Neuronal stem cell (in vitro differentiated cells): ENCODE results near the gene PCYT1A.

Source experiments
- DNase-seq: peaks from one replicate; pipeline ENCODE4 v3.0.0-alpha.2; 2013; ENCODE audit warnings: low spot score
- H2AFZ ChIP-seq: one replicate; pipeline ENCODE4 v1.6.1; 2013; ENCODE audit warnings: mild to moderate bottlenecking, low read length, inconsistent platforms
- H2AK5ac ChIP-seq: 2 replicates; pipeline ENCODE4 v1.6.1; 2013; ENCODE audit warnings: low read depth, mild to moderate bottlenecking, inconsistent platforms, low read length, moderate library complexity, mixed read lengths
- H2BK120ac ChIP-seq: 2 replicates; pipeline ENCODE4 v1.6.1; 2013; ENCODE audit warnings: low read depth, mild to moderate bottlenecking, inconsistent platforms, low read length, moderate library complexity, mixed read lengths
- H2BK12ac ChIP-seq: one replicate; pipeline ENCODE4 v1.6.1; 2013; ENCODE audit warnings: low read length, inconsistent platforms
- H2BK15ac ChIP-seq: 2 replicates; pipeline ENCODE4 v1.6.1; 2013; ENCODE audit warnings: mild to moderate bottlenecking, low read length, inconsistent platforms, mixed read lengths
- H2BK5ac ChIP-seq: one replicate; pipeline ENCODE4 v1.6.1; 2013; ENCODE audit warnings: inconsistent platforms, mild to moderate bottlenecking, low read length, moderate library complexity
- H3K14ac ChIP-seq: one replicate; pipeline ENCODE4 v1.6.1; 2013; ENCODE audit warnings: low read length, inconsistent platforms
- H3K18ac ChIP-seq: 2 replicates; pipeline ENCODE4 v1.6.1; 2013; ENCODE audit warnings: low read length, inconsistent platforms
- H3K23ac ChIP-seq: 2 replicates; pipeline ENCODE4 v1.6.1; 2013; ENCODE audit warnings: low read depth, mild to moderate bottlenecking, mixed read lengths, low read length, inconsistent platforms; ENCODE audit not compliant: poor library complexity
- H3K27ac ChIP-seq: replicated peaks from 3 replicates; pipeline ENCODE4 v1.5.1; 2013; ENCODE audit warnings: low read length, inconsistent platforms
- H3K27me3 ChIP-seq, 3 experiments: 2 replicates each; pipeline ENCODE4 v1.6.1; 2013; ENCODE audit warnings: low read length in 3 of 3, mild to moderate bottlenecking in 2 of 3, inconsistent platforms in 1 of 3, low read depth in 1 of 3, mixed read lengths in 1 of 3, moderate library complexity in 1 of 3; ENCODE audit not compliant: control insufficient read depth in 3 of 3, insufficient read depth in 3 of 3
- H3K36me3 ChIP-seq, 2 donors: replicated peaks in 1 of 2; 2 replicates each; pipeline ENCODE4 v1.6.1; 2013; ENCODE audit warnings: low read length in 2 of 2; ENCODE audit not compliant: control insufficient read depth in 2 of 2, insufficient read depth in 2 of 2
- H3K4ac ChIP-seq: 2 replicates; pipeline ENCODE4 v1.6.1; 2013; ENCODE audit warnings: inconsistent platforms, mild to moderate bottlenecking, low read length, moderate library complexity
- H3K4me1 ChIP-seq, 2 donors: 1 replicate in 1 of 2; 2 replicates in 1 of 2; pipeline ENCODE4 v1.6.1; 2013; ENCODE audit warnings: low read length in 2 of 2, low read depth in 1 of 2; ENCODE audit not compliant: control insufficient read depth in 2 of 2, insufficient read depth in 1 of 2
- H3K4me2 ChIP-seq: one replicate; pipeline ENCODE4 v1.6.1; 2013; ENCODE audit warnings: mild to moderate bottlenecking, low read length, inconsistent platforms; ENCODE audit not compliant: insufficient read depth, poor library complexity, severe bottlenecking
- H3K4me3 ChIP-seq, 2 donors: 2 replicates each; pipeline ENCODE4 v1.5.1; 2013; ENCODE audit warnings: low read length in 2 of 2, mild to moderate bottlenecking in 2 of 2, inconsistent platforms in 1 of 2, moderate library complexity in 1 of 2
- H3K79me1 ChIP-seq: one replicate; pipeline ENCODE4 v1.6.1; 2013; ENCODE audit warnings: low read depth, mild to moderate bottlenecking, inconsistent platforms, low read length, moderate library complexity
- H3K9ac ChIP-seq: one replicate; pipeline ENCODE4 v1.6.1; 2013; ENCODE audit warnings: mild to moderate bottlenecking, low read depth, low read length, inconsistent platforms; ENCODE audit not compliant: poor library complexity
- H3K9me3 ChIP-seq, 2 donors: replicated peaks in 1 of 2; 2 replicates each; pipeline versions ENCODE3 to v1.6.1; 2013; ENCODE audit warnings: low read length in 2 of 2, mild to moderate bottlenecking in 2 of 2, inconsistent platforms in 1 of 2, low read depth in 1 of 2, mixed read lengths in 1 of 2, moderate library complexity in 1 of 2; ENCODE audit not compliant: control insufficient read depth in 2 of 2, insufficient read depth in 1 of 2
- H4K8ac ChIP-seq: one replicate; pipeline ENCODE4 v1.6.1; 2013; ENCODE audit warnings: low read depth, mild to moderate bottlenecking, inconsistent platforms, low read length, moderate library complexity
- H4K91ac ChIP-seq: one replicate; pipeline ENCODE4 v1.6.1; 2013; ENCODE audit warnings: low read length, low read depth, mild to moderate bottlenecking, inconsistent platforms; ENCODE audit not compliant: poor library complexity
- WGBS, 2 donors: extraction: QIAGEN DNeasy Blood & Tissue Kit; methylation state at CpG; one replicate each; pipeline ENCODE4 v1.1.7; 2013; ENCODE audit warnings: missing lambda C conversion rate in 2 of 2, mixed read lengths in 1 of 2; ENCODE audit not compliant: insufficient read length in 2 of 2, insufficient replicate concordance in 1 of 2; ENCODE audit errors: extremely low coverage in 2 of 2; 5-methylcytosine and 5-hydroxymethylcytosine counted together

Gene PCYT1A

GRCh38 chr3:196220587-196220986 lies 66.9 kb downstream of the PCYT1A start:
- no peaks in the 10 kb centered on the region for H3K9me3 ChIP-seq
- no peaks in the 10 kb centered on the region for H3K36me3 ChIP-seq
- H3K23ac ChIP-seq = no peak overlapping the region
- no peak for DNase-seq
- H3K4me1 ChIP-seq = peaks cover 9 to 15% of the 10 kb centered on the region in 2 donors
- H2BK15ac ChIP-seq = no peak overlapping the region
- no peak overlapping the region for H3K14ac ChIP-seq
- H2BK12ac ChIP-seq = no peak overlapping the region
- H3K4ac ChIP-seq = no peak overlapping the region
- H2BK5ac ChIP-seq = no peak overlapping the region
- no peak overlapping the region for H3K9ac ChIP-seq
- H3K18ac ChIP-seq = no peak overlapping the region
- no peak overlapping the region for H3K4me3 ChIP-seq
- H4K8ac ChIP-seq = no peak overlapping the region
- H2BK120ac ChIP-seq = no peak overlapping the region
- no peak overlapping the region for H3K27ac ChIP-seq
- no CpG with 5 or more reads among the region's 10 CpGs for WGBS, 2 donors
- no peaks in the 10 kb centered on the region for H3K79me1 ChIP-seq
- no peak overlapping the region for H3K4me2 ChIP-seq
- no peak overlapping the region for H2AFZ ChIP-seq
- no peak overlapping the region for H2AK5ac ChIP-seq
- H3K27me3 ChIP-seq = peaks cover 0 to 8% (median 0%) of the 10 kb centered on the region in 3 experiments
- H4K91ac ChIP-seq = no peak overlapping the region

- H3K9me3 ChIP-seq = no peaks in the 10 kb centered on the region
- peak overlapping the region; percentile 97 for H2AFZ ChIP-seq
- H4K91ac ChIP-seq = no peak overlapping the region
- WGBS, 2 donors = no CpG with 5 or more reads among the region's 19 CpGs
- H2AK5ac ChIP-seq = no peak overlapping the region
- H3K79me1 ChIP-seq = no peaks in the 10 kb centered on the region
- no peak overlapping the region for H3K23ac ChIP-seq
- peaks cover 0 to 8% (median 0%) of the 10 kb centered on the region in 3 experiments for H3K27me3 ChIP-seq
- H2BK12ac ChIP-seq = no peak overlapping the region
- no peak overlapping the region for H2BK15ac ChIP-seq
- no peak overlapping the region for H3K4me3 ChIP-seq
- no peak for DNase-seq
- no peak overlapping the region for H2BK120ac ChIP-seq
- peak overlapping the region; percentile 31 for H3K14ac ChIP-seq
- H3K9ac ChIP-seq = no peak overlapping the region
- H3K27ac ChIP-seq = no peak overlapping the region
- H4K8ac ChIP-seq = no peak overlapping the region
- H3K36me3 ChIP-seq = no peaks in the 10 kb centered on the region
- H3K18ac ChIP-seq = peak overlapping the region; percentile 42
- no peak overlapping the region for H3K4ac ChIP-seq
- H2BK5ac ChIP-seq = no peak overlapping the region
- no peak overlapping the region for H3K4me2 ChIP-seq
- H3K4me1 ChIP-seq = peaks cover 11 to 21% of the 10 kb centered on the region in 2 donors
Observed at GRCh38 chr3:196219970-196220311, 67.6 kb downstream of the PCYT1A start.

GRCh38 chr3:196219194-196219969 lies 68.1 kb downstream of the PCYT1A start:
- Histone ChIP-seq H3K36me3 (no peaks in the 10 kb centered on the region), H3K14ac (no peak overlapping the region), H3K9ac (no peak overlapping the region), H3K18ac (peak overlapping the region; percentile 63), H3K4me1 (peaks cover 11 to 25% of the 10 kb centered on the region in 2 donors), H2BK120ac (no peak overlapping the region), H3K4me2 (no peak overlapping the region), H2BK15ac (no peak overlapping the region), H3K27me3 (peaks cover 0 to 8% (median 0%) of the 10 kb centered on the region in 3 experiments), H2BK5ac (no peak overlapping the region), H3K9me3 (no peaks in the 10 kb centered on the region), H3K27ac (no peak overlapping the region), H3K4me3 (peak overlapping the region in 1 of 2 donors; percentile 33), H4K8ac (no peak overlapping the region), H2AFZ (peak overlapping the region; percentile 97), H2AK5ac (no peak overlapping the region), H4K91ac (no peak overlapping the region), H3K79me1 (no peaks in the 10 kb centered on the region), H3K4ac (no peak overlapping the region), H3K23ac (no peak overlapping the region), H2BK12ac (no peak overlapping the region)
- DNase-seq = no peak
- WGBS, 2 donors = no CpG with 5 or more reads among the region's 19 CpGs

- Histone ChIP-seq H3K4me2 (no peak overlapping the region), H4K8ac (no peak overlapping the region), H2BK12ac (no peak overlapping the region), H3K4me1 (peaks cover 11 to 25% of the 10 kb centered on the region in 2 donors), H2BK15ac (no peak overlapping the region), H3K23ac (no peak overlapping the region), H4K91ac (no peak overlapping the region), H2BK120ac (peak overlapping the region; percentile 90), H3K9me3 (no peaks in the 10 kb centered on the region), H3K79me1 (no peaks in the 10 kb centered on the region), H3K27me3 (peaks cover 0 to 8% (median 0%) of the 10 kb centered on the region in 3 experiments), H3K27ac (no peak overlapping the region), H3K9ac (no peak overlapping the region), H3K4me3 (no peak overlapping the region), H3K14ac (no peak overlapping the region), H3K18ac (no peak overlapping the region), H3K4ac (no peak overlapping the region), H2AK5ac (no peak overlapping the region), H2BK5ac (no peak overlapping the region), H3K36me3 (no peaks in the 10 kb centered on the region), H2AFZ (no peak overlapping the region)
- no peak for DNase-seq
- WGBS, 2 donors = no CpG with 5 or more reads among the region's 13 CpGs
Observed at GRCh38 chr3:196218155-196218712, 69.3 kb downstream of the PCYT1A start.
